NCI-H128 (cell line): ENCODE results near the gene PCNX3.
"Not testable (repeated sequence)": the region's sequence is repeated elsewhere in the genome, so short reads cannot be mapped to it uniquely, and the experiment has no call there.

Experiments
- DNase-seq: peaks from one replicate; lab custom pipeline; 2025; ENCODE audit not compliant: unreplicated experiment; lab: John Stamatoyannopoulos, UW

The PCNX3 gene

DNA sequence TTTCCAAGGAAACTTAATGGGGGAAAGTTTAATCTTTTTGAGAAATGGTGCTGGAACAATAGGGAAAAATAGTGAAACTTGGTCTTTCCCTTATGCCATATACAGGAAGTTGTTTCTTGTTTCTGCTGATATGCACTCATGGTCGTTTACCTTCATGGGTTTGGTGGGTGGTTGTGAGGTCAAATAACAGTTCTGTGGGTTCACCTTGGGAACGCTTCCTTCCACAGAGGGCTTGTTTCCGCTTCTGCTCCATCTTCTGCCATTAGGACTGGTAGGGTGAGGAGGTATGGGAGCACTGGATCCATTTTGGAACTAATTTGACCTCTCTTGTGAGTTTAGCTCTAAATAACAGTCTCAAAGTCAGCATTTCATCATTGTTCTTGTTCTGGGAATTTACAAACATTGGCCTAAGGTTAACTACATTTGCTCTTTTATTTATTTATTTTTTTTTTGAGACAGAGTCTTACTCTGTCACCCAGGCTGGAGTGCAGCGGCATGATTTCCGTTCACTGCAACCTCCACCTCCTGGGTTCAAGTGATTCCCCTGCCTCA is 64.7 kb downstream of the PCNX3 start:
- no peak for DNase-seq

DNA sequence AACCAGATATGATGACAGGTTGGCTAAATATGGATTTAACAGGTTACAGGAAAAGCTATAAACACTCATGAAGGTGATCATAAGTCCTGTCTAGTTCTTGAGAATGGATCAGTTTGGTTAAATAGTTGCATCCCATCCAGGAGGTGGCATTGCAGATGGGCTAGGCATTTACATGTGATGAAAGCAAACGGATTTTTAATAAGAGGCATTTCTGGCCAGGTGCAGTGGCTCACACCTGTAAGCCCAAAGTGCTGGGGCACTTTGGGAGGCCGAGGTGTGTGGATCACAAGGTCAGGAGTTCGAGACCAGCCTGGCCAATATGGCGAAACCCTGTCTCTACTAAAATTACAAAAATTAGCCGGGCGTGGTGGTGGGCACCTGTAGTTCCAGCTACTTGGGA is 67.9 kb downstream of the PCNX3 start:
- not testable (repeated sequence) for DNase-seq

DNA sequence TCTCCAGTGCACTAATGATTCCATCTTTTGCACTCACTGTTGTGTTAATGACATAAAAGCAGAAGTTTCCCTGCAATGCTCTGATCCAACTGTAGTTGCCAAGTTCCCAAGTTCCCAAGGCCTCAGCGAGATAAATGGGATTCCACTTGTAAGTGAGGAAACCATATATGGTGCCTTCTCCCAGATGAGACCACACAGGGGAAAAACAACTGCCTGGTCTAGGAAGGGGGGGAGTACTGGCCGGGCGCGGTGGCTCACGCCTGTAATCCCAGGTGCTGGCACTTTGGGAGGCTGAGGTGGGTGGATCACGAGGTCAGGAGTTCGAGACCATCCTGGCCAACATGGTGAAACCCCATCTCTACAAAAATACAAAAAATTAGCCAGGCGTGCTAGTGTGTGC is 70.4 kb downstream of the PCNX3 start:
- no peak for DNase-seq
